HG02798 (cell line): ENCODE data around the gene AMBP.

ENCODE experiments used
- ATAC-seq: cut with Tn5 transposase; IDR thresholded peaks from one replicate; pipeline ENCODE4 v1.9.1; 2021; ENCODE audit warnings: mild to moderate bottlenecking; ENCODE audit not compliant: unreplicated experiment, poor library complexity

The AMBP gene

DNA sequence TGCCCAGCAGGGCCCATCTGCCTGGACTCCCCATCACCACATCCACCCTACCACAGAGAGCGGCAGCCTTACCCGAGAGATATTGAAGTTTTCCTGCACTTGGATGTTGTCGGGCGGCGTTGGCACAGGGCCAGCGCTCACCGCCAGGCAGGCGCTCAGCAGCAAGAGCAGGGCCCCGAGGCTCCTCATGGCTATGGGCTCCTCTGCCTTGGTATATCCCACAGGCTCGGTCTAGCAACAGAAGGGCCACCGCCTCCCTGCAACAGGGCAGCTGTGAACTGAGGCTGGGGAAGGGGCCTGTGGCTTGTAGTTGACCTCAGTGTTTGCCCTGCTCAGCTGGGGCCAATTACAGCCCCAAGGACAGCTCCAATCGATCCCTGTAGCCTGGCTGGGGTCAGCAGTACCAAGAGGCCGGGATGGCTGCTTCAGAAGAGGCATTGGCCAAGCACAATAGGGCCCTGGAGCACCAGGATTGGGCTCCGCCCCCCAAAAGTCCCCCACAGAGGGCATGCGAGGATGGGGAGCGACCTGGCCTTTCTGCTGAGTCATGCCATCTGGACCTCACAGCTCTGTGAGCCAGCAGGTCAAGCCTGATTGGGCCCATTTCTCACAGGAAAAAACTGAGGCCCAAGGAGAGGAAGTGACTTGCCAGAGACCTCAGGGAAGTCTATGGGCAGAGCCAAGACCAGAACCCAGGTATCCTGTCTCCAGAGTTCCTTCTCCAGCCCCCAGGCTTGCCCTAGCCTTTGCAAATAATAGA, at the start of gene AMBP:
TSS of gene AMBP (minus strand) at position 280 of the 760 bp plus-strand sequence. CDS start at position 189, 91 bp downstream.
- ATAC-seq: no peak

DNA sequence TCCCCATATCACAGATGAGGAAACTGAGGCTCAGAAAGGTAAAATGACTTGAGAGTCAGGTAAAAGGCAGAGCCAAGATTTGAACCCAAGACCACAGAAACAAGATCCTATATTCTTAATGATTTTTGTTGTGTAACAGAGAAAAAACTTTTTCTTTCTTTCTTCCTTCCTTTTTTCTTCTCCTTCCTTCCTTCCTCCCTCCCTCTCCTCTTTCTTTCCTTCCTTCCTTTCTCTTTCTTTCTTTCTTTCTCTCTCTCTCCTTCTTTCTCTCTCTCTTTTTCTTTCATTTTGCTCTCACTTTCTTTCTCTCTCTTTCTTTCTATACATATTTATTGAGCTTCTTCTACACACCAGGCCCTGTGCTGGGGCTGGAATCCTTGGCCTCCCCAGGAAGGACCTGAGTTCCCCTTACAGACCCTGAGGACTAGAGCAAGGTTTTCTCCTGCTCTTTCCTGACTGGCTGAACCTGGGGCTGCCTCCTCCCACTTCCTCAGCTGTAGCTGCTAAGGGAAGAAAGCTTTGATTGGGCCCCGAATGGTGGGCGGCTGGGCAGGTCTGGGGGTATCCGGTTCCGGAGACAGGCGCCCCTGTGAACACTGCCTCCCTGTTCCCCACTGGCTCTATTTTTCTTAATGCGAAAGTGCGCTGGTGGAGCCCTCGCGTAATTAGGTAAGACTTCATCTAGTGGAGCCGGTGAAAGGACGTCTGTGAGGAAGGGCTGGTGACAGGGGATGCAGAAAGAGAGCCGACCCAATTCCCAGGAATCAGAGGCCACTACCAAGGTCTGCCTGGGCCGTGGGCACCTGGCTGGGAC, 48.4 kb upstream of the AMBP start:
- no peak for ATAC-seq

DNA sequence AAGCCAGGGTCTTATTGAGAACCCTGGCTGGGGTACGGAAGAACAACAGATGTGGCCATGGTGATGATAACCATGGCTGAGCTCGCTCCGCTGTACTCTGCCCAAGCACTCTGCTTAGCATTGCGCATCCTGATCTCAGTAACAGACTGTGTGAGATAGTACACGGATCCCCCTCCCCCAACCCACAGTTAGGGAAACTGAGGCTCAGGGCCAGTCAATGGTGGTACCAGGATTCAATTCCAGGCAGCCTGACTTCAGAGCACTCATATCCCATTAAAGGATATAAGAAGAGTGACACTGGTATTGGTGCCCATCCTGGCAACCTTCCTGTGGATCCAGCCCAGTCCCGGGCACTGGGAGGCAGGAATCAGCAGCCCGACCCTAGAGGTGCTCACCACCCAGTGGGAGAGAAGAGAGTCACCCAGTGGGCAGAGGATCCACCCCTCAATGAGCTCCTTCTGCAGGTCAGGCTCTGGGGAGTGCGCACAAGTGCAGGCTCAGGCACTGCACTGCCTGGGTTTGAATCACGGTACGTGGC, 47.4 kb upstream of the AMBP start:
- no peak for ATAC-seq

DNA sequence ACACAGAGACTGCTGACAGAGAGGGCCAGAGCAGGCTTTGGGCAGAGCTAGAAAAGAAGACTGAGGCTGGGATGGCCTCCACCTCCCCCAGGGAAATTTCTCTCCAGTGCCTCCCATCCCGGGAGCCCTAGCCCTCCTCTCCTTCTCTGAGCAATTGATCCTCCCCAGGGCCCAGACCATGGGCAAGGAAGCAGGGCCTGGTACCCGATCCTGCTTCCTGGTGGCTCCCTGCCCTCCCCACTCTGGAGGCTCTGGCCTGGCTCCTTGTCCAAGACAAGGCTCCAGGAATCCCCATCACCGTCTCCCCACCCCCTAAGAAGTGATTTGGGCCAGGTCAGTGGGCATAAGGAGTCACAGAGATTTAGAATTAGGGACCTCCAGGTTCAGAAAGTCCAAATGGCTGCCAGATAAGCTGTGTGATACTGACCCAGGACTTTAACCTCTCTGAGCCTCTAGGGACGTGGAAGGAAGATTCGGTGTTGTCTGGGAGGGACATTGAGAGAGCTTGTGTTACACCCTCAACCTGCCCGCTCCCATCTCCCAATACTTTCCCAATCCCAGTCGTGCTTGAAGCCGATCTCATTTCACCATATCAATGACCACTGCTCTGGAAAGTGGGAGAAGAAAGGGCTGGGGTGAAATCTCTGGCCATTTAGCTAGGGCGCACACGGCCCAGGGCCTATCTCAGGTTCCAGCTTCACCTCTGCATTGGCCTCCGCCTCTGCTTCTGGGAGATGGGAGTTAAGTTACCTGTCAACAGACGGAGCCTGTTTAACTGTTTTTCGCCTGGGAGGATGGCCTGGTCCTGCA, 46.8 kb upstream of the AMBP start:
- ATAC-seq: no peak

DNA sequence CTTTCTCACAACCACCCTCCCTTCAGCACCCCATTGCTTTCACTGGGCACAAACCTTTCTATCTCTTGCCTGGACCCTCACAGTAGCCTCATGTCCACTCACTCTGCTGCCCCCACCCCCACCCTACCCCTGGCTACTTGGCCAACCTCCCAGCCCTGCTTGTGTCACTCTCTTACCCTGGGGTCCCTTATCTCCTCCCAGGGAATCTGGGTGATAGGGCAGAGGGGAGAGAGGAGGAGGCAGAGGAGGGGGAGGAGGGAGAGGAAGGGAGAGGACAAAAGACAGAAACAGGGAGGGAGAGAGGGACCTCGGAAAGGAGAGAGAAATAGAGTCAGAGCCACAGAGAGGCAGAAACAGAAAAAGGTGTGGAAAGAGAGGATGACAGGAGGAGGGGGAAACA, 46.0 kb upstream of the AMBP start:
- ATAC-seq: no peak

DNA sequence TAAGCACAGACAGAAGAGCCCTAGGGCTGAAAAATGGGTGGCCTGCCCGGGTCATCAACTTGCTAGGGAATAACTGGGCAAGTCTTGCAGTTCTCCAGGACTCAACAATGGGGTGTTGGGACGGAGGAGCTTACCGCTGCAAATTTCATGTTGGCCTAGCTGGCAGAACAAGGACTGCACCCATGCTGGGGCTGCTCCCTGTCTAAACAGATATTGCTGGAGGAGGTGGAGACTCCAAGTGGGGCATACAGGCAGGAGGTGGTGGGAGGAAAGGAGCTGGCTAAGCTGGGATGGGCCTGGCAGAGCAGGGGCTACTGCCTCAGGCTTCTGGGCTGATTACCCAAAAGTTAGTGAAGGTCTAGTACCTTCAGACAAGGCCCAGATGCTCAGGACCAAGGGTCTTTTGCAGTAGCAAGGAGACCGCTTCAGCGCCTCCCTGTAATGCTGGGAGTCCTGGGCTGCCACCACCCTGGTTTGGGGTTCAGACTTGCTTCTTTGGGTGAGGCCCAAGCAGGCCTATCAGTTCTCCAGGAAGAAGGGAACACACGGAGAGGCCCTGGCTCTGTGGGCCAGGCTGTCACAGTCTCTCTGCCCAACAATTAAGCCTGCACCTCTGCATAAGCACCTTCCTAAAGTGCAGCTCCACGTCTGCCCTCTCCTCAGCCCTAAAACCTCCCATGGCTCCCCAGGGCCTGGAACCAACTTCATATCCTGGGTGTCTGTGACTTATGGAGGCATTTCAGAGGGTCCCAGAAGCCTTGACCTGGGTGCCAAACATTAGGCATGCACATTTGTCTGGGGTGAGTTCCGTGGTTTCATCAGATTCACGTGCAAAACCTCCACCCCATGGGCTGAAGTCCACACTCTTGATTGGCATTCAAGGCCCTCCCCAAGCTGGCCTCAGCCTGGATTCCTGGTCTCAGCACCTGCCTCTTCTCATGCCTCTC, 45.2 kb upstream of the AMBP start:
- no peak for ATAC-seq

DNA sequence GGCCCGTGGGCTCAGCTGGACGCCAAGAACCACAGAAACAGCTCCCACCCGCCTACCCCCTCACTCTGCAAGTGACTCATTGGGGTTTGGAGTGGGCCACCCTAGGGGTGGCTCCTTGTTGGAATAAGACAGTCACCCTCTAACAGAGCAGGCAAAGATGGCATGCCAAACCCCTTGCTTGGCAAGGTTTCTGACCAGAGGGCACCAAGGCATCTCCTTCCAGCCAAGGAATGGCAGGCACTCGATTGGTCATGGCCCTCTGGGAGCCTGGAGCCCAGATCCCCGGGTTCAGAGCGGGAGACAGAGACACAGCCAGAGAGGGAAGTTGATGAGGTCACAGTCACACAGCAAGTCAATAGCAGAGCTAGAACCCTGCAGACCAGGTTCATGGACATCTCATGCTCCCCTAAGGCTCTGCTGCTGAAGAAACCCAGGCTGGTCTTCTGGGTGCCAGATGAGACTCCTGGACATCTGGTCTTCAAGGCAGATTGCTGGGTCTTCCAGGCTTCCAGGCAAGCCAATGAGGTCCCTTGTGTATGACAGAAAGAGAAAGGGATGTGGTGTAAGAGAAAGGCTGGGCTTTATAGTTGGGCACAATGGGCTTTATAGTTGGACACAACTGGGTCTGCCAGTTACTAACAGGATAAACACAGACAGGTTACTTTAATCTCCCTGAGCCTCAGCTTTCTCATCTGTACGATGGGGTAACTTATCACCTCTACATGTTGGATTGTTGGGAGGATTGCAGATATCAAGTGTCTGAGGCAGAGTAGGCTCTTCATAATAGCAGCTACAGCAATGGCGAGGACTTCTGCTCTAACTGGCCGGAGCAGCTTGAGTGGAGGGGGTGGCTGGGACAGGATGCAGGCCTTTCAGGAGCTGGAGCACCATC, 44.3 kb upstream of the AMBP start:
- ATAC-seq: no peak

DNA sequence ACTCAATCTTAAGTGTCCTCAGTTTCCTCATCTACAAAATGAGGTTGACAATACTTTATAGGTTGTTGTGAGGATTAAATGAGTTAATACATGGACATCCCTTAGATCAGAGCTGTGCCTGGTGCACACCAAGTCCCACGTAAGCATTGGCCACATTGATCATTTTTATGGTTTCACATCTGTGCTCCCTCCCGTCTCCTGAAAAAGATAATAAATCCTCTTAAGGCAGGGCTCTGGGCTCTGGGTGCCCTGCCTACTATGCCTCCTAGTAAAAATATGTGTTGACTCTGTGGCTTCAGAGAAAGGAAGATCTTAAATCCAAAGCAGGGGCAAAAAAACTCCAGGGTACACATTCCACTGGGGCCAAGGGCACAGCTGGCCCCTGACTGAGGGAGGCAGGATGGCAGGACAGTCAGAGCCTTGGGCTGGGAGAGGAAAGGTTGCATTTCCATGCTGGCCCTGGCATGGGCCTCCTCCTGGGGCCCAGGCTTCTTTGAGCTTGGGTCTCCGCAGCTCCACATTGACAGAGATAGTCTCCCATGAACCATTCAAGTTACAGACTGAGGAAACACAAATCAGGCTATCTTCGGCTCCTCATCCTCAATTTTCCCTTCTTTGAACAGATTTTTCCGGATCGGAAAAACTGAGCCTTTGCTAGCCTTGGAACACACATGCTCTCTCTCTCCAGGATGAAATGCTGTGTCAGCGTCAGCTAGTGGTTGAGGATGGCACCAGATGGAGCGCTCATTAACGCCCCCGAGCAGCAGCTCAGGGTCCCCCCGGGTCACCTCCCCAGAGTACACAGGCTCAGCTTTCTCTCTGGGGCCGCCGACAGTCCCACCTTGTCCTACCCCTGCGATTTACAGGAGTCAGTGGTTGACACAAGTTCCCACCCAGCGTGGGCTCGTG, 43.4 kb upstream of the AMBP start:
- no peak for ATAC-seq

- no peak for ATAC-seq
These were observed 42.3 kb upstream of the AMBP start for GRCh38 chr9:114120192-114121014.

GRCh38 chr9:114119242-114120191, 41.4 kb upstream of the AMBP start:
- no peak for ATAC-seq

GRCh38 chr9:114117996-114118830, 40.1 kb upstream of the AMBP start:
- ATAC-seq: no peak

DNA sequence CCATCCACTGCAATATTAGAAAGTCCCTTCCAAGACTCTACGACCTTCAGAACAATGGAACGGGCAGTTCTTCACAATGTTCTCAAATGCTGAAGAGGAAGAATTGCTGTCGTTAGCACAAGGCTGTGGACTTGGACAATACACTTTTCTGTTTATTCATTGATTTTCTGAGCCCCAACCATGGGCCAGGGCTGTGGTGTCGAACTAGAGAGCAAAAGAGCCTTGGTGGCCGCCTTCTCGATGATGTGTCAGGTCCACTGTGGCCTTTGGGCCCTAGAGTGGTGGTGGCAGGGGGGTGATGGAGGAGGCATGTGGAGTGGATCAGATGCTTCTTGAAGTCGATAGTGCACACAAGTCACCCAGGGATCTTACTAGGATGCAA, 39.5 kb upstream of the AMBP start:
- ATAC-seq: no peak

GRCh38 chr9:114116126-114116747, 38.1 kb upstream of the AMBP start:
- no peak for ATAC-seq

- ATAC-seq: no peak
These were observed 37.6 kb upstream of the AMBP start for GRCh38 chr9:114115654-114116125.
